Activated CD8-positive, alpha-beta T cell treated with anti-CD3 and anti-CD28 coated beads for 36 hours (primary cell): Measurements from ENCODE around the gene ATP8B4. TPM values are rescaled to one million over a fixed set of nuclear protein-coding genes. Genes with fewer than 3 reads are reported as not detected.

Experiments used
- ATAC-seq: fragments of 200-7000 bp; cut with Tn5 transposase; one replicate; pipeline ENCODE4 v1.10.0; 2021; ENCODE audit warnings: mild to moderate bottlenecking, moderate library complexity
- CTCF ChIA-PET: fragments of 350-600 bp; sonication (Branson Sonifier 250); formaldehyde crosslinking; loops from one replicate; lab custom pipeline; 2021; ENCODE audit warnings: antibody characterized with exemption; lab: Charles Lee
- POLR2A ChIA-PET: fragments of 350-600 bp; sonication (Branson Sonifier 250); formaldehyde crosslinking; loops from one replicate; lab custom pipeline; 2021; ENCODE audit warnings: antibody characterized with exemption; lab: Charles Lee
- DNase-seq: peaks from one replicate; pipeline ENCODE4 v3.0.0-alpha.2; 2020
- H3K27ac Mint-ChIP-seq: one replicate; pipeline ENCODE4 v1.8.0; 2021; ENCODE audit warnings: mild to moderate bottlenecking, mixed read lengths
- H3K27me3 Mint-ChIP-seq: one replicate; pipeline ENCODE4 v1.8.0; 2021; ENCODE audit warnings: mixed read lengths
- H3K36me3 Mint-ChIP-seq: one replicate; pipeline ENCODE4 v1.8.0; 2021; ENCODE audit warnings: low read depth, mixed read lengths
- H3K4me1 Mint-ChIP-seq: one replicate; pipeline ENCODE4 v1.8.0; 2021; ENCODE audit warnings: low read depth, mixed read lengths
- H3K4me3 Mint-ChIP-seq: one replicate; pipeline ENCODE4 v1.8.0; 2021; ENCODE audit warnings: mild to moderate bottlenecking, moderate library complexity, mixed read lengths
- H3K9me3 Mint-ChIP-seq: one replicate; pipeline ENCODE4 v1.8.0; 2021; ENCODE audit warnings: mixed read lengths
- CTCF ChIP-seq: fragments of 200-600 bp; IDR thresholded peaks from one replicate; pipeline ENCODE4 v1.8.0; 2022; ENCODE audit warnings: antibody characterized with exemption, mild to moderate bottlenecking
- intact Hi-C: fragments of 100-400 bp; cut with micrococcal nuclease; formaldehyde crosslinking; loops from one replicate; pipeline ENCODE4 v1.10.0; 2022
- total RNA-seq, 2 experiments: library from RNA; stranded (reverse); gene quantifications; one replicate each; pipeline ENCODE4 v1.2.3, GENCODE V29; 2021

Gene ATP8B4
- total RNA-seq, 2 experiments from 2014 or later: 4.6 to 5.8 TPM

GRCh38 chr15:49876401-49877038 is 242.5 kb downstream of the ATP8B4 start:
- intact Hi-C loops: no loop called here
- H3K27me3 Mint-ChIP-seq: peaks cover 1% of the 10 kb centered on the region
- H3K4me1 Mint-ChIP-seq: no peaks in the 10 kb centered on the region
- ChIA-PET CTCF (interaction anchor here (0.8 to 1.9 kb wide), 7 partner anchors 11 to 439 kb away, joined by 3 to 6 read pairs (median 3); no protein-coding TSS in a partner anchor), POLR2A (no interaction called here)
- no peak for ATAC-seq
- no peaks in the 10 kb centered on the region for H3K9me3 Mint-ChIP-seq
- no peak overlapping the region for H3K4me3 Mint-ChIP-seq
- no peak overlapping the region for H3K27ac Mint-ChIP-seq
- DNase-seq: no peak
- H3K36me3 Mint-ChIP-seq: no peaks in the 10 kb centered on the region
- no peak for TF ChIP-seq CTCF

- no peak for DNase-seq
- TF ChIP-seq CTCF: no peak
- H3K27ac Mint-ChIP-seq: no peak overlapping the region
- intact Hi-C loops: no loop called here
- no peak for ATAC-seq
- H3K4me3 Mint-ChIP-seq: no peak overlapping the region
- POLR2A ChIA-PET: interaction anchor here (1.0 kb wide), 1 partner anchor 11 kb away, joined by 3 read pairs; no protein-coding TSS in a partner anchor
- H3K36me3 Mint-ChIP-seq: no peaks in the 10 kb centered on the region
- H3K4me1 Mint-ChIP-seq: no peaks in the 10 kb centered on the region
- CTCF ChIA-PET: interaction anchor here (1.9 kb wide), 1 partner anchor 10 kb away, joined by 6 read pairs; no protein-coding TSS in a partner anchor
- peaks cover 1% of the 10 kb centered on the region for H3K27me3 Mint-ChIP-seq
- H3K9me3 Mint-ChIP-seq: no peaks in the 10 kb centered on the region
Measured at GRCh38 chr15:49875392-49875791, 243.6 kb downstream of the ATP8B4 start.

GRCh38 chr15:49870472-49870871 is 248.6 kb downstream of the ATP8B4 start:
- Mint-ChIP-seq H3K27ac (no peak overlapping the region), H3K4me1 (no peaks in the 10 kb centered on the region), H3K9me3 (no peaks in the 10 kb centered on the region), H3K4me3 (no peak overlapping the region), H3K27me3 (peaks cover 1% of the 10 kb centered on the region), H3K36me3 (no peaks in the 10 kb centered on the region)
- DNase-seq: no peak
- no peak for TF ChIP-seq CTCF
- ChIA-PET CTCF (no interaction called here), POLR2A (no interaction called here)
- ATAC-seq: no peak
- intact Hi-C loops: no loop called here

- Mint-ChIP-seq H3K36me3 (no peaks in the 10 kb centered on the region), H3K4me3 (no peak overlapping the region), H3K4me1 (no peaks in the 10 kb centered on the region), H3K9me3 (no peaks in the 10 kb centered on the region), H3K27ac (no peak overlapping the region), H3K27me3 (no peaks in the 10 kb centered on the region)
- ChIA-PET POLR2A (no interaction called here), CTCF (no interaction called here)
- intact Hi-C loops: no loop called here
- ATAC-seq (no peak), DNase-seq (no peak)
- no peak for TF ChIP-seq CTCF
Measured at GRCh38 chr15:49868348-49868747, 250.7 kb downstream of the ATP8B4 start.

- H3K27ac Mint-ChIP-seq: no peak overlapping the region
- no peak overlapping the region for H3K4me3 Mint-ChIP-seq
- H3K27me3 Mint-ChIP-seq: peaks cover 3% of the 10 kb centered on the region
- intact Hi-C loops: no loop called here
- ChIA-PET POLR2A (no interaction called here), CTCF (interaction anchor here (1.7 kb wide), 1 partner anchor 10 kb away, joined by 6 read pairs; no protein-coding TSS in a partner anchor)
- H3K9me3 Mint-ChIP-seq: no peaks in the 10 kb centered on the region
- no peaks in the 10 kb centered on the region for H3K4me1 Mint-ChIP-seq
- DNase-seq (no peak), ATAC-seq (no peak)
- no peak for TF ChIP-seq CTCF
- H3K36me3 Mint-ChIP-seq: no peaks in the 10 kb centered on the region
Measured at GRCh38 chr15:49865925-49866757, 252.9 kb downstream of the ATP8B4 start.
